K562 (cell line): Measurements from ENCODE around the gene MAPRE2. TPM values are rescaled to one million over a fixed set of nuclear protein-coding genes. Genes with fewer than 3 reads are reported as not detected.

Source experiments
- ATAC-seq: fragments of 200-7000 bp; cut with Tn5 transposase; 3 replicates; pipeline ENCODE4 v1.9.1; 2020; ENCODE audit warnings: moderate library complexity
- BruUV-seq: library from RNA; stranded (reverse); fragments of 400-500 nt; replicated peaks from 2 replicates; lab custom pipeline; 2021; lab: Mats Ljungman, UMichigan
- CTCF ChIA-PET: fragments of 300-600 bp; formaldehyde crosslinking; extraction: SDS; loops from one replicate; lab custom pipeline; 2021; ENCODE audit warnings: low intra/inter-chr PET ratio; lab: Yijun Ruan, JAX
- POLR2A ChIA-PET: fragments of 300-600, 350-650 bp; sonication (Branson Sonifier 250); formaldehyde crosslinking; extraction: SDS; loops from one replicate; lab custom pipeline; 2021; ENCODE audit warnings: antibody characterized with exemption, inconsistent platforms; lab: Yijun Ruan, JAX
- DNase-seq, 4 experiments: peaks; one replicate each; pipeline versions ENCODE4 v3.0.0 to v3.0.0-alpha.2; 2011 to 2018; ENCODE audit warnings: low spot score in 3 of 4, mixed read lengths in 3 of 4; ENCODE audit errors: extremely low read depth in 1 of 4
- FAIRE-seq: peaks from 2 replicates; lab custom pipeline; 2011; peaks lifted over from hg19 to GRCh38; lab: Jason Lieb, UNC
- H2AFZ ChIP-seq: 2 replicates; pipeline ENCODE4 v1.6.0; 2011; ENCODE audit warnings: low read depth, low read length, control low read depth, inconsistent platforms
- H3K27ac ChIP-seq: fragments of 200-600 bp; 3 replicates; pipeline ENCODE4 v1.8.0; 2011; ENCODE audit warnings: low read depth, mild to moderate bottlenecking, control low read depth, inconsistent platforms, low read length, moderate library complexity, mixed read lengths; ENCODE audit errors: extremely low read depth
- H3K27me3 ChIP-seq, 2 experiments: fragments of 300-600 bp in 1 of 2; 2 replicates in 1 of 2; 3 replicates in 1 of 2; pipeline versions ENCODE4 v1.6.0 to v1.8.0; 2011; ENCODE audit warnings: inconsistent platforms in 2 of 2, low read length in 2 of 2, mild to moderate bottlenecking in 1 of 2, mixed read lengths in 1 of 2, moderate library complexity in 1 of 2; ENCODE audit not compliant: control insufficient read depth in 2 of 2, insufficient read depth in 2 of 2
- H3K36me3 ChIP-seq: fragments of 300-600 bp; 3 replicates; pipeline ENCODE4 v1.8.0; 2011; ENCODE audit warnings: mild to moderate bottlenecking, low read length, inconsistent platforms; ENCODE audit not compliant: control insufficient read depth, insufficient read depth
- H3K4me1 ChIP-seq, 2 experiments: fragments of 200-600 bp in 1 of 2; replicated peaks in 1 of 2; 2 replicates in 1 of 2; 3 replicates in 1 of 2; pipeline versions ENCODE4 v1.5.1 to v1.8.0; 2011; ENCODE audit warnings: inconsistent platforms in 2 of 2, low read length in 2 of 2, mild to moderate bottlenecking in 1 of 2, mixed read lengths in 1 of 2, moderate library complexity in 1 of 2; ENCODE audit not compliant: control insufficient read depth in 2 of 2, insufficient read depth in 2 of 2
- H3K4me2 ChIP-seq: 2 replicates; pipeline ENCODE4 v1.6.1; 2011; ENCODE audit warnings: low read length, control low read depth, inconsistent platforms, mixed read lengths; ENCODE audit not compliant: insufficient read depth
- H3K4me3 ChIP-seq: fragments of 200-600 bp; sonication (generic), shearing (Covaris generic); 2 replicates; pipeline ENCODE4 v1.5.1; 2016; ENCODE audit warnings: control low read depth, inconsistent platforms
- H3K79me2 ChIP-seq: fragments of 200-600 bp; 3 replicates; pipeline ENCODE4 v1.8.0; 2011; ENCODE audit warnings: low read length, inconsistent platforms; ENCODE audit not compliant: control insufficient read depth, insufficient read depth
- H3K9ac ChIP-seq, 2 experiments: 2 replicates each; pipeline versions ENCODE4 v1.6.0 to v1.6.1; 2011; ENCODE audit warnings: low read depth in 2 of 2, low read length in 2 of 2, control low read depth in 1 of 2, inconsistent platforms in 1 of 2, mild to moderate bottlenecking in 1 of 2, mixed read lengths in 1 of 2; ENCODE audit not compliant: insufficient read depth in 1 of 2
- H3K9me1 ChIP-seq: one replicate; pipeline ENCODE4 v1.6.0; 2011; ENCODE audit warnings: inconsistent platforms, mild to moderate bottlenecking, low read length, moderate library complexity; ENCODE audit not compliant: control insufficient read depth, insufficient read depth
- H3K9me3 ChIP-seq: replicated peaks from 2 replicates; pipeline ENCODE4 v1.5.1; 2011; ENCODE audit warnings: low read depth, low read length, inconsistent platforms; ENCODE audit not compliant: control insufficient read depth, insufficient read depth
- H4K20me1 ChIP-seq: replicated peaks from 2 replicates; pipeline ENCODE4 v1.6.1; 2011; ENCODE audit warnings: low read length, inconsistent platforms, mixed read lengths; ENCODE audit not compliant: control insufficient read depth, insufficient read depth
- TBP ChIP-seq: optimal IDR thresholded peaks from 2 replicates; pipeline ENCODE3; 2011; ENCODE audit warnings: low read depth, low read length, improper control_type of control experiment
- VEZF1 ChIP-seq: fragments of 200-800 bp; sonication (Bioruptor generic); IDR thresholded peaks from 2 replicates; pipeline ENCODE4 v1.6.1; 2017; ENCODE audit warnings: missing genetic modification characterization, missing compliant biosample characterization
- ZBTB9 ChIP-seq: fragments of 450-650 bp; formaldehyde crosslinking; IDR thresholded peaks from 2 replicates; pipeline ENCODE4 v1.4.0; 2020; ENCODE audit warnings: mild to moderate bottlenecking, moderate library complexity
- ZNF668 ChIP-seq: fragments of 250-450 bp; sonication (Bioruptor Pico); IDR thresholded peaks from 2 replicates; pipeline ENCODE4 v1.8.0; 2022; ENCODE audit warnings: mild to moderate bottlenecking, inconsistent platforms
- WGBS: fragments of 100-300 bp; shearing (Covaris generic); methylation state at CpG from one replicate; pipeline ENCODE4 v1.1.6; 2016; ENCODE audit warnings: low coverage, mixed read lengths; ENCODE audit not compliant: insufficient coverage; ENCODE audit errors: missing lambda C conversion rate; 5-methylcytosine and 5-hydroxymethylcytosine counted together
- in situ Hi-C: fragments of 300-500 bp; cut with MboI; formaldehyde crosslinking; loops from 4 replicates; pipeline ENCODE4 v1.15.0; 2018; ENCODE audit warnings: inconsistent platforms, mixed read lengths
- intact Hi-C: fragments of 100-400 bp; cut with micrococcal nuclease; formaldehyde crosslinking; loops from 2 replicates; pipeline ENCODE4 v1.14.2; 2022
- polyA plus RNA-seq, 8 experiments: library from polyadenylated mRNA; depleted of rRNA in 4 of 8; stranded (reverse) in 5 of 8; unstranded in 3 of 8; fragments of >200 nt; fragmentation: Nextera tagmentation in 2 of 8; fragmentation: Illumina TruSeq in 1 of 8; extraction: Ambion mirVana in 2 of 8; extraction: Trizol in 1 of 8; gene quantifications; 2 replicates each; pipeline versions ENCODE4 v1.2.1 to v1.2.3, GENCODE V29; 2011 to 2014; ENCODE audit warnings: inconsistent platforms in 1 of 8, missing spikeins in 1 of 8
- total RNA-seq, 7 experiments: library from RNA; depleted of rRNA in 6 of 7; stranded (reverse); fragments of >200 nt in 6 of 7; fragmentation: Illumina TruSeq in 2 of 7; extraction: Trizol in 2 of 7; gene quantifications; 2 replicates each; pipeline versions ENCODE4 v1.2.1 to v1.2.3, GENCODE V29; 2011 to 2021; ENCODE audit warnings: low replicate concordance in 1 of 7

The MAPRE2 gene
- total and polyA plus RNA-seq, 9 of the 15 experiments (the other 6 are each of a cell fraction or from before 2014, with no cell fraction given), result 32.3 to 70.7 (median 40.7) TPM

- ChIA-PET POLR2A (interaction anchor here (0.6 to 1.4 kb wide), 4 partner anchors 15 to 327 kb away, joined by 3 to 4 read pairs (median 3); no protein-coding TSS in a partner anchor), CTCF (no interaction called here)
- FAIRE-seq (no peak), DNase-seq (no peak), ATAC-seq (no peak)
- H3K9me3 ChIP-seq, result no peaks in the 10 kb centered on the region
- H3K4me3 ChIP-seq, result no peak overlapping the region
- in situ Hi-C loops, result no loop called here
- no peak overlapping the region for H2AFZ ChIP-seq
- no peaks in the 10 kb centered on the region; a peak in 1 of 5 replicates for H3K27me3 ChIP-seq
- BruUV-seq, result no TSS peak
- intact Hi-C loops, result no loop called here
- 21% methylated on average over 5 of the region's 5 CpGs for WGBS
- no peak overlapping the region for H3K27ac ChIP-seq
- H3K4me2 ChIP-seq, result no peak overlapping the region
- H3K79me2 ChIP-seq, result no peaks in the 10 kb centered on the region
- no peaks in the 10 kb centered on the region for H3K9me1 ChIP-seq
- H3K4me1 ChIP-seq, result no peaks in the 10 kb centered on the region; a peak in 1 of 5 replicates
- no peaks in the 10 kb centered on the region for H4K20me1 ChIP-seq
- TF ChIP-seq VEZF1 (CRISPR knock-in tag) (no peak), ZBTB9 (CRISPR knock-in tag) (no peak), ZNF668 (CRISPR knock-in tag) (no peak), TBP (no peak)
- TF ChIP-seq, all 486 proteins: peak for 0
- Histone ChIP-seq H3K36me3 (no peaks in the 10 kb centered on the region), H3K9ac (no peak overlapping the region)
Measured at GRCh38 chr18:35010993-35011392, 30.2 kb upstream of the MAPRE2 start.
